ENCODE data around the gene LMF1.

LMF1 gene

GRCh38 chr16:970386-970765 is 408 bp downstream of the LMF1 start:
- peak overlapping the region; percentile 42 for H3K9ac ChIP-seq (ENCODE audit: low read length)
- no peaks in the 10 kb centered on the region for H3K36me3 ChIP-seq (ENCODE audit: control insufficient read depth, insufficient read depth, low read length)
- H3K27ac ChIP-seq (ENCODE audit: low read depth, low read length): peak overlapping the region; percentile 84
- peaks cover 8% of the 10 kb centered on the region for H3K4me1 ChIP-seq (ENCODE audit: control insufficient read depth, insufficient read depth, low read length)
- peaks cover 2% of the 10 kb centered on the region for H3K27me3 ChIP-seq (ENCODE audit: control insufficient read depth, insufficient read depth, low read length)
- H3K4me3 ChIP-seq (ENCODE audit: low read length): peak overlapping the region; percentile 88

GRCh38 chr16:969508-970385 is 1.0 kb downstream of the LMF1 start:
- Histone ChIP-seq H3K27ac (ENCODE audit: low read depth, low read length) (peak overlapping the region; percentile 84), H3K9ac (ENCODE audit: low read length) (no peak overlapping the region), H3K36me3 (ENCODE audit: control insufficient read depth, insufficient read depth, low read length) (no peaks in the 10 kb centered on the region), H3K27me3 (ENCODE audit: control insufficient read depth, insufficient read depth, low read length) (peaks cover 2% of the 10 kb centered on the region), H3K4me3 (ENCODE audit: low read length) (peak overlapping the region; percentile 88), H3K4me1 (ENCODE audit: control insufficient read depth, insufficient read depth, low read length) (peaks cover 8% of the 10 kb centered on the region)

- H3K4me1 ChIP-seq (ENCODE audit: control insufficient read depth, insufficient read depth, low read length): peaks cover 14% of the 10 kb centered on the region
- no peak overlapping the region for H3K4me3 ChIP-seq (ENCODE audit: low read length)
- no peaks in the 10 kb centered on the region for H3K36me3 ChIP-seq (ENCODE audit: control insufficient read depth, insufficient read depth, low read length)
- H3K27me3 ChIP-seq (ENCODE audit: control insufficient read depth, insufficient read depth, low read length): peaks cover 2% of the 10 kb centered on the region
- H3K27ac ChIP-seq (ENCODE audit: low read depth, low read length): no peak overlapping the region
- no peak overlapping the region for H3K9ac ChIP-seq (ENCODE audit: low read length)
Measured at GRCh38 chr16:968620-969019, 2.2 kb downstream of the LMF1 start.

GRCh38 chr16:967546-968295 is 3.1 kb downstream of the LMF1 start:
- H3K27me3 ChIP-seq (ENCODE audit: control insufficient read depth, insufficient read depth, low read length): peaks cover 2% of the 10 kb centered on the region
- no peak overlapping the region for H3K4me3 ChIP-seq (ENCODE audit: low read length)
- no peak overlapping the region for H3K27ac ChIP-seq (ENCODE audit: low read depth, low read length)
- H3K9ac ChIP-seq (ENCODE audit: low read length): no peak overlapping the region
- no peaks in the 10 kb centered on the region for H3K36me3 ChIP-seq (ENCODE audit: control insufficient read depth, insufficient read depth, low read length)
- H3K4me1 ChIP-seq (ENCODE audit: control insufficient read depth, insufficient read depth, low read length): peaks cover 18% of the 10 kb centered on the region

GRCh38 chr16:967077-967541 is 3.7 kb downstream of the LMF1 start:
- H3K27ac ChIP-seq (ENCODE audit: low read depth, low read length): no peak overlapping the region
- no peak overlapping the region for H3K4me3 ChIP-seq (ENCODE audit: low read length)
- peaks cover 18% of the 10 kb centered on the region for H3K4me1 ChIP-seq (ENCODE audit: control insufficient read depth, insufficient read depth, low read length)
- no peaks in the 10 kb centered on the region for H3K36me3 ChIP-seq (ENCODE audit: control insufficient read depth, insufficient read depth, low read length)
- peaks cover 2% of the 10 kb centered on the region for H3K27me3 ChIP-seq (ENCODE audit: control insufficient read depth, insufficient read depth, low read length)
- no peak overlapping the region for H3K9ac ChIP-seq (ENCODE audit: low read length)

GRCh38 chr16:966505-966904 is 4.3 kb downstream of the LMF1 start:
- H3K4me1 ChIP-seq (ENCODE audit: control insufficient read depth, insufficient read depth, low read length): peaks cover 18% of the 10 kb centered on the region
- H3K4me3 ChIP-seq (ENCODE audit: low read length): no peak overlapping the region
- no peak overlapping the region for H3K27ac ChIP-seq (ENCODE audit: low read depth, low read length)
- no peaks in the 10 kb centered on the region for H3K36me3 ChIP-seq (ENCODE audit: control insufficient read depth, insufficient read depth, low read length)
- H3K27me3 ChIP-seq (ENCODE audit: control insufficient read depth, insufficient read depth, low read length): peaks cover 2% of the 10 kb centered on the region
- no peak overlapping the region for H3K9ac ChIP-seq (ENCODE audit: low read length)

- H3K4me3 ChIP-seq (ENCODE audit: low read length): no peak overlapping the region
Measured at GRCh38 chr16:966035-966434, 4.7 kb downstream of the LMF1 start.

GRCh38 chr16:965487-965886 is 5.3 kb downstream of the LMF1 start:
- Histone ChIP-seq H3K27me3 (ENCODE audit: control insufficient read depth, insufficient read depth, low read length) (no peaks in the 10 kb centered on the region), H3K36me3 (ENCODE audit: control insufficient read depth, insufficient read depth, low read length) (no peaks in the 10 kb centered on the region), H3K4me1 (ENCODE audit: control insufficient read depth, insufficient read depth, low read length) (peaks cover 15% of the 10 kb centered on the region), H3K27ac (ENCODE audit: low read depth, low read length) (no peak overlapping the region), H3K9ac (ENCODE audit: low read length) (no peak overlapping the region), H3K4me3 (ENCODE audit: low read length) (no peak overlapping the region)

More at GRCh38 chr16:966035-966434, 4.7 kb downstream of the LMF1 start:
- Histone ChIP-seq H3K4me1 (ENCODE audit: control insufficient read depth, insufficient read depth, low read length) (peaks cover 15% of the 10 kb centered on the region), H3K9ac (ENCODE audit: low read length) (no peak overlapping the region), H3K27me3 (ENCODE audit: control insufficient read depth, insufficient read depth, low read length) (no peaks in the 10 kb centered on the region), H3K27ac (ENCODE audit: low read depth, low read length) (no peak overlapping the region), H3K36me3 (ENCODE audit: control insufficient read depth, insufficient read depth, low read length) (no peaks in the 10 kb centered on the region)

GRCh38 chr16:965036-965395 is 5.8 kb downstream of the LMF1 start:
- Histone ChIP-seq H3K36me3 (ENCODE audit: control insufficient read depth, insufficient read depth, low read length) (no peaks in the 10 kb centered on the region), H3K27me3 (ENCODE audit: control insufficient read depth, insufficient read depth, low read length) (no peaks in the 10 kb centered on the region), H3K4me3 (ENCODE audit: low read length) (peak overlapping the region; percentile 61), H3K4me1 (ENCODE audit: control insufficient read depth, insufficient read depth, low read length) (peaks cover 15% of the 10 kb centered on the region), H3K9ac (ENCODE audit: low read length) (no peak overlapping the region), H3K27ac (ENCODE audit: low read depth, low read length) (peak overlapping the region; percentile 48)

- H3K9ac ChIP-seq (ENCODE audit: low read length): no peak overlapping the region
- H3K27ac ChIP-seq (ENCODE audit: low read depth, low read length): peak overlapping the region; percentile 48
- peaks cover 10% of the 10 kb centered on the region for H3K4me1 ChIP-seq (ENCODE audit: control insufficient read depth, insufficient read depth, low read length)
- no peaks in the 10 kb centered on the region for H3K36me3 ChIP-seq (ENCODE audit: control insufficient read depth, insufficient read depth, low read length)
- H3K4me3 ChIP-seq (ENCODE audit: low read length): peak overlapping the region; percentile 61
- no peaks in the 10 kb centered on the region for H3K27me3 ChIP-seq (ENCODE audit: control insufficient read depth, insufficient read depth, low read length)
Measured at GRCh38 chr16:964356-965035, 6.3 kb downstream of the LMF1 start.

- Histone ChIP-seq H3K27me3 (ENCODE audit: control insufficient read depth, insufficient read depth, low read length) (no peaks in the 10 kb centered on the region), H3K4me3 (ENCODE audit: low read length) (peak overlapping the region; percentile 61), H3K36me3 (ENCODE audit: control insufficient read depth, insufficient read depth, low read length) (no peaks in the 10 kb centered on the region), H3K9ac (ENCODE audit: low read length) (no peak overlapping the region), H3K27ac (ENCODE audit: low read depth, low read length) (peak overlapping the region; percentile 56), H3K4me1 (ENCODE audit: control insufficient read depth, insufficient read depth, low read length) (peaks cover 10% of the 10 kb centered on the region)
Measured at GRCh38 chr16:963913-964312, 6.9 kb downstream of the LMF1 start.

Data from rectal smooth muscle tissue (tissue), 1 donor.